OCI-LY1 (cell line): ENCODE measurements around the gene HIC1.

Experiments
- H2AFZ ChIP-seq: fragments of 200-600 bp; sonication (generic), shearing (Covaris generic); 2 replicates; pipeline ENCODE4 v1.6.0; 2014; ENCODE audit warnings: antibody characterized with exemption, mild to moderate bottlenecking, low read length
- H3F3A ChIP-seq: fragments of 200-600 bp; sonication (generic), shearing (Covaris generic); 2 replicates; pipeline ENCODE4 v1.6.0; 2014; ENCODE audit warnings: mild to moderate bottlenecking, antibody characterized with exemption, low read length, moderate library complexity; ENCODE audit not compliant: insufficient read depth
- H3K27ac ChIP-seq: fragments of 200-600 bp; sonication (generic); 2 replicates; pipeline ENCODE4 v1.5.1; 2014; ENCODE audit warnings: low read length, mixed run types, mild to moderate bottlenecking, low read depth; ENCODE audit not compliant: poor library complexity, severe bottlenecking
- H3K27me3 ChIP-seq: fragments of 200-600 bp; sonication (generic); 2 replicates; pipeline ENCODE4 v1.6.0; 2014; ENCODE audit warnings: antibody characterized with exemption, mild to moderate bottlenecking, low read length, moderate library complexity; ENCODE audit not compliant: insufficient read depth
- H3K36me3 ChIP-seq: fragments of 200-600 bp; sonication (generic); 2 replicates; pipeline ENCODE4 v1.6.1; 2014; ENCODE audit warnings: mild to moderate bottlenecking, antibody characterized with exemption, low read length, moderate library complexity, mixed read lengths; ENCODE audit not compliant: insufficient read depth
- H3K4me1 ChIP-seq: fragments of 200-600 bp; sonication (generic); 2 replicates; pipeline ENCODE4 v1.5.1; 2014; ENCODE audit warnings: mild to moderate bottlenecking, low read length, moderate library complexity; ENCODE audit not compliant: insufficient read depth, severe bottlenecking
- H3K4me2 ChIP-seq: fragments of 200-600 bp; sonication (generic), shearing (Covaris generic); 2 replicates; pipeline ENCODE4 v1.6.1; 2014; ENCODE audit warnings: low read length
- H3K4me3 ChIP-seq: fragments of 200-600 bp; sonication (generic); 2 replicates; pipeline ENCODE4 v1.5.1; 2014; ENCODE audit warnings: low read length, low read depth, mild to moderate bottlenecking, mixed read lengths; ENCODE audit not compliant: poor library complexity, severe bottlenecking
- H3K79me2 ChIP-seq: fragments of 200-600 bp; shearing (Covaris generic); 2 replicates; pipeline ENCODE4 v1.6.1; 2016; ENCODE audit warnings: mixed run types, low read length, mixed read lengths; ENCODE audit not compliant: insufficient read depth
- H3K9ac ChIP-seq: fragments of 200-600 bp; sonication (generic), shearing (Covaris generic); 2 replicates; pipeline ENCODE4 v1.6.1; 2014; ENCODE audit warnings: mild to moderate bottlenecking, low read length, mixed read lengths
- H3K9me2 ChIP-seq: fragments of 200-600 bp; sonication (generic), shearing (Covaris generic); 2 replicates; pipeline ENCODE4 v1.6.1; 2014; ENCODE audit warnings: low read depth, mild to moderate bottlenecking, low read length, mixed read lengths
- H3K9me3 ChIP-seq: fragments of 200-600 bp; shearing (Covaris generic); 2 replicates; pipeline ENCODE4 v1.6.1; 2014; ENCODE audit warnings: low read length, mixed read lengths
- H4K20me1 ChIP-seq: fragments of 200-600 bp; sonication (generic), shearing (Covaris generic); 2 replicates; pipeline ENCODE4 v1.6.0; 2016; ENCODE audit warnings: mild to moderate bottlenecking, low read length; ENCODE audit not compliant: insufficient read depth
- EZH2 ChIP-seq: fragments of 200-600 bp; sonication (generic), shearing (Covaris generic); IDR thresholded peaks from 2 replicates; pipeline ENCODE4 v1.8.0; 2017; ENCODE audit warnings: borderline replicate concordance, mixed run types, mild to moderate bottlenecking, antibody characterized with exemption, low read length, moderate library complexity, mixed read lengths
- TF ChIP-seq, protein P1 (sequence below): fragments of 200-600 bp; sonication (generic), shearing (Covaris generic); IDR thresholded peaks from 2 replicates; pipeline ENCODE4 v1.5.1; 2017; ENCODE audit warnings: mild to moderate bottlenecking, antibody characterized with exemption, low read length, moderate library complexity, mixed read lengths

The HIC1 gene

DNA sequence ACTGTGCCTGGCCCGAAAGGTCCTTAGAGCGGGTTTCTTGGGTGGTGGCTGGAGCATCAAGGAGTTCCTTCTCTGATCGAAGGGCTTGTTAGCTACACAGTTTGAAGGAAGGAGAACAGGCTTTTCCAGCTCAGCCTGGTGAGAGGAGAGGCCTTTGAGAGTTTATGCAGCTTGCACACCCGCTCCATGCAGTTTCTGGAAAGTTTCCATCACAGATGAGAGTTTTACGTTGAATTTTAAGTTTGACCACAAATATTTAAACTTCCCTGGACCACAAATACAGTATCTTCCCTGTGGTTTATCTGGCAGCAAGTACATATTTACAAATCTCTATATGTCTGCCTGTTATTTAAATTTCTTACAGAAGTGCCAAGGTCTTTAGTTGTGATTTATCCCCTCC, 56.8 kb downstream of the HIC1 start:
- no peaks in the 10 kb centered on the region for H4K20me1 ChIP-seq
- H3K9me3 ChIP-seq: no peaks in the 10 kb centered on the region
- H3K9me2 ChIP-seq: no peaks in the 10 kb centered on the region
- no peak overlapping the region for H2AFZ ChIP-seq
- TF ChIP-seq, protein P1, sequence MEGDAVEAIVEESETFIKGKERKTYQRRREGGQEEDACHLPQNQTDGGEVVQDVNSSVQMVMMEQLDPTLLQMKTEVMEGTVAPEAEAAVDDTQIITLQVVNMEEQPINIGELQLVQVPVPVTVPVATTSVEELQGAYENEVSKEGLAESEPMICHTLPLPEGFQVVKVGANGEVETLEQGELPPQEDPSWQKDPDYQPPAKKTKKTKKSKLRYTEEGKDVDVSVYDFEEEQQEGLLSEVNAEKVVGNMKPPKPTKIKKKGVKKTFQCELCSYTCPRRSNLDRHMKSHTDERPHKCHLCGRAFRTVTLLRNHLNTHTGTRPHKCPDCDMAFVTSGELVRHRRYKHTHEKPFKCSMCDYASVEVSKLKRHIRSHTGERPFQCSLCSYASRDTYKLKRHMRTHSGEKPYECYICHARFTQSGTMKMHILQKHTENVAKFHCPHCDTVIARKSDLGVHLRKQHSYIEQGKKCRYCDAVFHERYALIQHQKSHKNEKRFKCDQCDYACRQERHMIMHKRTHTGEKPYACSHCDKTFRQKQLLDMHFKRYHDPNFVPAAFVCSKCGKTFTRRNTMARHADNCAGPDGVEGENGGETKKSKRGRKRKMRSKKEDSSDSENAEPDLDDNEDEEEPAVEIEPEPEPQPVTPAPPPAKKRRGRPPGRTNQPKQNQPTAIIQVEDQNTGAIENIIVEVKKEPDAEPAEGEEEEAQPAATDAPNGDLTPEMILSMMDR: no peak
- no peak for TF ChIP-seq EZH2
- peaks cover 4% of the 10 kb centered on the region for H3K4me1 ChIP-seq
- H3K4me2 ChIP-seq: no peak overlapping the region
- no peak overlapping the region for H3K4me3 ChIP-seq
- no peaks in the 10 kb centered on the region for H3K36me3 ChIP-seq
- H3K27me3 ChIP-seq: no peaks in the 10 kb centered on the region
- no peak overlapping the region for H3K9ac ChIP-seq
- H3F3A ChIP-seq: no peaks in the 10 kb centered on the region
- H3K79me2 ChIP-seq: no peaks in the 10 kb centered on the region
- no peak overlapping the region for H3K27ac ChIP-seq
